Measurements from ENCODE around the gene EDN1. TPM values are rescaled to one million over a fixed set of nuclear protein-coding genes. Genes with fewer than 3 reads are reported as not detected.

EDN1 gene
- total RNA-seq, 1 experiment from 2014 or later: 15.1 TPM

- ChIA-PET POLR2A (no interaction called here), CTCF (interaction anchor here (0.6 kb wide), 1 partner anchor 801 kb away, joined by 3 read pairs; no protein-coding TSS in a partner anchor)
- intact Hi-C loops (cut with micrococcal nuclease; ENCODE audit: unreplicated experiment): no loop called here
- Histone ChIP-seq H3K4me1 (ENCODE audit: control insufficient read depth, insufficient read depth, low read length) (peaks cover 40% of the 10 kb centered on the region), H3K27me3 (ENCODE audit: control insufficient read depth, insufficient read depth, low read length) (no peaks in the 10 kb centered on the region), H3K4me3 (ENCODE audit: low read depth in 2 of 2, low read length in 2 of 2) (no peak overlapping the region), H3K27ac (ENCODE audit: low read length) (peak overlapping the region; percentile 93), H3K9me3 (ENCODE audit: control insufficient read depth, insufficient read depth, low read depth, low read length) (no peaks in the 10 kb centered on the region), H3K36me3 (ENCODE audit: control insufficient read depth, insufficient read depth, low read length) (peaks cover 10% of the 10 kb centered on the region; the same call in 1 of the 2 replicates)
- in situ Hi-C loops (cut with HindIII; ENCODE audit: low pct_unique_long_range_greater_than_20kb, low sequenced_read_pairs): no loop called here
- BruUV-seq (replicated peaks): no TSS peak
- TF ChIP-seq CTCF (IDR thresholded peaks at IDR 0.05) (no peak), TCF7L2 (IDR thresholded peaks at IDR 0.05; ENCODE audit: low read depth, low read length) (no peak), SIN3A (IDR thresholded peaks at IDR 0.05; ENCODE audit: borderline replicate concordance, insufficient read depth, low read depth, low read length) (no peak), REST (IDR thresholded peaks at IDR 0.05; ENCODE audit: insufficient read depth in 1 of 2, low read depth in 2 of 2, low read length in 1 of 2) (no peak), POLR2AphosphoS5 (IDR thresholded peaks at IDR 0.05; ENCODE audit: low read depth, low read length) (no peak)
- DNase-seq (ENCODE audit: low read depth, low spot score) (no peak), ATAC-seq (no peak)
These were observed 8.8 kb downstream of the EDN1 start for GRCh38 chr6:12298995-12299394.

DNA sequence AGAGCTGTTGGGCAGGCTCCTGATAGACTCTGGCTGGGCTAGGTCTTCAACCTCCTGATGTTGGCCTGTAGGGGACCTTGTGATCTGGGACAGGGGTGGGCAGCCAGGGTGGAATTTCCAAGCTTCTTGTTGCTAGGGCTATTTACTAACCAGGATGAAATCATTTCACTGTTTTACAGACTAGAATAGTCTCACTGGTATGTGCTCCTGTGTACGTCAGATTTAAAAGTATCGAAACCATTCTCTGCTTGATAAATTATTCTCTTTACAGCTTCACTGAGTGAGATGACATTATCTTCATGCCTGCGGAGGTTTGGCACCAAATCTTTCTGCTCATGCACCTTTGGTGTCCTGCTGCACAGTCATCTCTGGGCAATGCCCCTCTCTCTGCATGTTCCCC, 10.9 kb downstream of the EDN1 start:
- peaks cover 4% of the 10 kb centered on the region; the same call in 1 of the 2 replicates for H3K36me3 ChIP-seq (ENCODE audit: control insufficient read depth, insufficient read depth, low read length)
- H3K27me3 ChIP-seq (ENCODE audit: control insufficient read depth, insufficient read depth, low read length): no peaks in the 10 kb centered on the region
- no peak for DNase-seq (ENCODE audit: low read depth, low spot score)
- CTCF ChIA-PET: no interaction called here
- BruUV-seq (replicated peaks): no TSS peak
- no peak for ATAC-seq
- TF ChIP-seq POLR2AphosphoS5 (IDR thresholded peaks at IDR 0.05; ENCODE audit: low read depth, low read length) (no peak), REST (IDR thresholded peaks at IDR 0.05; ENCODE audit: insufficient read depth in 1 of 2, low read depth in 2 of 2, low read length in 1 of 2) (no peak), SIN3A (IDR thresholded peaks at IDR 0.05; ENCODE audit: borderline replicate concordance, insufficient read depth, low read depth, low read length) (no peak), TCF7L2 (IDR thresholded peaks at IDR 0.05; ENCODE audit: low read depth, low read length) (no peak)
- H3K27ac ChIP-seq (ENCODE audit: low read length): no peak overlapping the region
- in situ Hi-C loops (cut with HindIII; ENCODE audit: low pct_unique_long_range_greater_than_20kb, low sequenced_read_pairs): no loop called here
- no peaks in the 10 kb centered on the region for H3K9me3 ChIP-seq (ENCODE audit: control insufficient read depth, insufficient read depth, low read depth, low read length)
- POLR2A ChIA-PET: interaction anchor here (0.6 to 1.0 kb wide), 3 partner anchors 14 to 147 kb away, joined by 3 read pairs; no protein-coding TSS in a partner anchor
- intact Hi-C loops (cut with micrococcal nuclease; ENCODE audit: unreplicated experiment): no loop called here
- H3K4me1 ChIP-seq (ENCODE audit: control insufficient read depth, insufficient read depth, low read length): peaks cover 20% of the 10 kb centered on the region
- H3K4me3 ChIP-seq (ENCODE audit: low read depth in 2 of 2, low read length in 2 of 2): no peak overlapping the region

Measured in Panc1 (cell line).